ENCODE results near the gene ROR2.

DNA sequence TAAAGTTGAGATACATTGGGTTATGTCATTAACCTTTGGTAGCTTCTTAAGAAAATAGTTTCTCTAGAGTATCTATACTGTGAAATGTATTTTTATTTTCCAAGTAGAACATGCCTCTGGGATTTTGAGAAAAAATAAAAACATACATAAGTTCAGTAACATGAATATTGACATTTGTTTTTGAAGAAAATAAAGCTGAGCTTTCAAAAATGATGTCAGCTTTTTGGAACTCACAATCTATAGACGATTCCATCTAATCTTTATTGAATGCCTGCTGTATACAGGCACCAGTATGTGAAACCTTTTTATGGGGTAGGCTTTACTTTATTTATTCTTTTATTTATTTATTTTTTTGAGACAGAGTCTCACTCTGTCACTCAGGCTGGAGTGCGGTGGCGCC is 350.5 kb downstream of the ROR2 start:
- TF ChIP-seq, protein P1, sequence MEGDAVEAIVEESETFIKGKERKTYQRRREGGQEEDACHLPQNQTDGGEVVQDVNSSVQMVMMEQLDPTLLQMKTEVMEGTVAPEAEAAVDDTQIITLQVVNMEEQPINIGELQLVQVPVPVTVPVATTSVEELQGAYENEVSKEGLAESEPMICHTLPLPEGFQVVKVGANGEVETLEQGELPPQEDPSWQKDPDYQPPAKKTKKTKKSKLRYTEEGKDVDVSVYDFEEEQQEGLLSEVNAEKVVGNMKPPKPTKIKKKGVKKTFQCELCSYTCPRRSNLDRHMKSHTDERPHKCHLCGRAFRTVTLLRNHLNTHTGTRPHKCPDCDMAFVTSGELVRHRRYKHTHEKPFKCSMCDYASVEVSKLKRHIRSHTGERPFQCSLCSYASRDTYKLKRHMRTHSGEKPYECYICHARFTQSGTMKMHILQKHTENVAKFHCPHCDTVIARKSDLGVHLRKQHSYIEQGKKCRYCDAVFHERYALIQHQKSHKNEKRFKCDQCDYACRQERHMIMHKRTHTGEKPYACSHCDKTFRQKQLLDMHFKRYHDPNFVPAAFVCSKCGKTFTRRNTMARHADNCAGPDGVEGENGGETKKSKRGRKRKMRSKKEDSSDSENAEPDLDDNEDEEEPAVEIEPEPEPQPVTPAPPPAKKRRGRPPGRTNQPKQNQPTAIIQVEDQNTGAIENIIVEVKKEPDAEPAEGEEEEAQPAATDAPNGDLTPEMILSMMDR (IDR thresholded peaks at IDR 0.05), result no peak
- no peak for TF ChIP-seq POLR2A (IDR thresholded peaks at IDR 0.05)
